Epithelial cell of esophagus (primary cell): ENCODE results near the gene ZBTB9.

Experiments
- DNase-seq: peaks from one replicate; pipeline ENCODE4 v3.0.0; 2010; ENCODE audit warnings: low read depth
- H3K4me3 ChIP-seq: 2 replicates; pipeline ENCODE4 v1.5.1; 2011; ENCODE audit warnings: mild to moderate bottlenecking, low read length, control low read depth
- TF ChIP-seq, protein P1 (sequence below): IDR thresholded peaks from 2 replicates; pipeline ENCODE4 v1.5.1; 2011; ENCODE audit warnings: low read depth, mild to moderate bottlenecking, low read length, control low read depth, inconsistent platforms; ENCODE audit not compliant: insufficient read depth; ENCODE audit errors: missing control alignments

Gene ZBTB9

DNA sequence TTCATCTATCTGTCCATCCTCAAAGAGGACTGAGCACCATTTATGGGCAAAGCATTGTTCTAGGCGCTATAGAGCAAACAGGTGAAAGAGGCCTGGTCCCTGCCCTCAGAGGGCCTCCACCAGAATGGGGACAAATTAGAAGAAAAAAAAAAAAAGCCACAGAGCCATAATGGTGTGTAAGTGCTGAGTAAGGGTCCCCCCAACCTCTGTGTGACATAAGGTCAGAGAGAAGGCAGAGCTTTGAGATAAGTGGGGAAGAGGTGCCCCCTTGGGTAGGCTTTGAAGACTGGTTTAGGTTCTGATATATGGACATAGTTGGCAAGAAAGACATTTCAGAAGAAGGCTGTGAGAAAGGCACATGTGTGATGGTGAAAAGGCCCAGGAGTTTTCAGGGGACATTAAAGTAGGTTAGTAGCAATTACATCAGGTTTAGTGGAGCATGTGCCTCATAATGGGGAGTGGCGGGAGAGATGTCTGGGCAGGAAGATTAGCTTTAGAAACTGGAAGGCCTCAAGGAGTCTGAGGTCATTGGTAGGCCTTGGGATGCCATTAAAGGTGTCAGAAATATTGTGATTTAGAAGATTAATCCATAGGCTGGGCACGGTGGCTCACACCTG, 15.3 kb upstream of the ZBTB9 start:
- TF ChIP-seq, protein P1, sequence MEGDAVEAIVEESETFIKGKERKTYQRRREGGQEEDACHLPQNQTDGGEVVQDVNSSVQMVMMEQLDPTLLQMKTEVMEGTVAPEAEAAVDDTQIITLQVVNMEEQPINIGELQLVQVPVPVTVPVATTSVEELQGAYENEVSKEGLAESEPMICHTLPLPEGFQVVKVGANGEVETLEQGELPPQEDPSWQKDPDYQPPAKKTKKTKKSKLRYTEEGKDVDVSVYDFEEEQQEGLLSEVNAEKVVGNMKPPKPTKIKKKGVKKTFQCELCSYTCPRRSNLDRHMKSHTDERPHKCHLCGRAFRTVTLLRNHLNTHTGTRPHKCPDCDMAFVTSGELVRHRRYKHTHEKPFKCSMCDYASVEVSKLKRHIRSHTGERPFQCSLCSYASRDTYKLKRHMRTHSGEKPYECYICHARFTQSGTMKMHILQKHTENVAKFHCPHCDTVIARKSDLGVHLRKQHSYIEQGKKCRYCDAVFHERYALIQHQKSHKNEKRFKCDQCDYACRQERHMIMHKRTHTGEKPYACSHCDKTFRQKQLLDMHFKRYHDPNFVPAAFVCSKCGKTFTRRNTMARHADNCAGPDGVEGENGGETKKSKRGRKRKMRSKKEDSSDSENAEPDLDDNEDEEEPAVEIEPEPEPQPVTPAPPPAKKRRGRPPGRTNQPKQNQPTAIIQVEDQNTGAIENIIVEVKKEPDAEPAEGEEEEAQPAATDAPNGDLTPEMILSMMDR: no peak
- H3K4me3 ChIP-seq: no peak overlapping the region
- DNase-seq: peak; percentile 29

DNA sequence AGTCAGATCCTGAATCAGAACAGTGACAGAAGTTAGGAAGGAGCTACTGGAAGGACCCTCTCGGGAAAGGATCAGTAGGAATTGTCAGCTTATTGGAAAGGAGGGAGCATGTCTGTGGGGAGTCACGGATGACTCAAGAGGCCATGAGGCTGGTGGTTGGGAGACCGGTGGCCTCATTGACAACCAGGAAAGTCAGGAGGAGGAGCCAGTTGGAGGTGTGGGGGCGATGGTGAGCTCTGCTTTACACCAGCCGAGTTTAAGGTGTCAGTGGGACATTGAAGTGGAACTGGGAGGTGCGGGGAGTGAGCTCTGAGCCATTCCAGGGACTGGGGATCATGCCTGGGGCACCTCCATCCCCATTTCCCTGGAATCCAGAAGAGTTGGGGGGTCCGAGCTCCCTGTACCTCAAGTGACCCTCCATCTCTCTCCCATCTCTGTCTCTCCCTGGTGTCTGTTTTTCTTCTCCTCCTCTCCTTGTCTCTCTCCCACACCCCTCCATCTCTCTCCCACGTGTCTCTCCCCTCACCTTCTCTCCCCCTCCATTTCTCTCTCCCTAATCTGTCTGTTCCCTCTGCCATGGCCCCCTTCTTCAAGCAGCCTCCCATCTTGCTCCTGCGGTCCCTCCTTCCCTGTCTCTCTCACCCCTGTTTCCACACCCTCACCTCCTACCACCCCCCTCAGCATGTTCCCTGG, 14.3 kb upstream of the ZBTB9 start:
- no peak for DNase-seq
- no peak overlapping the region for H3K4me3 ChIP-seq
- TF ChIP-seq, protein P1: no peak

DNA sequence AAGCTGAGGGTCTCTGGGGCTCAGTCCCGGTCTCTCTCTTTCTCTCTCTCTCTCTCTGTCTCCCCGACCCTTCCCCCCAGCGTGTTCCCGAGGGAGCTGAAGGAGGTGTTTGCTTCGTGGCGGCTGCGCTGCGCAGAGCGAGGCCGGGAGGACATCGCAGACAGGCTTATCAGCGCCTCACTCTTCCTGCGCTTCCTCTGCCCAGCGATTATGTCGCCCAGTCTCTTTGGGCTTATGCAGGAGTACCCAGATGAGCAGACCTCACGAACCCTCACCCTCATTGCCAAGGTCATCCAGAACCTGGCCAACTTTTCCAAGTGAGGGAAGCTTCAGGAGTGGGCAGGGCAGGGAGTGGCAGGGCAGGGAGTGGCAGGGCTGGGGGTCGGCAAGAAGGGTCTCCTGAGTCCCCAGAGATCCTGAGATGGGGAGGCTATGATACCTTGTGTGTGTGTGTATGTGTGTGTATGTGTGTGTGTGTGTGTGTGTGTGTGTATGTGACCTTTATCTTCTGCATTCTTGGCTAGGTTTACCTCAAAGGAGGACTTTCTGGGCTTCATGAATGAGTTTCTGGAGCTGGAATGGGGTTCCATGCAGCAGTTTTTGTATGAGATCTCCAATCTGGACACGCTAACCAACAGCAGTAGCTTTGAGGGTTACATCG, 13.6 kb upstream of the ZBTB9 start:
- DNase-seq: no peak
- TF ChIP-seq, protein P1: no peak
- no peak overlapping the region for H3K4me3 ChIP-seq

DNA sequence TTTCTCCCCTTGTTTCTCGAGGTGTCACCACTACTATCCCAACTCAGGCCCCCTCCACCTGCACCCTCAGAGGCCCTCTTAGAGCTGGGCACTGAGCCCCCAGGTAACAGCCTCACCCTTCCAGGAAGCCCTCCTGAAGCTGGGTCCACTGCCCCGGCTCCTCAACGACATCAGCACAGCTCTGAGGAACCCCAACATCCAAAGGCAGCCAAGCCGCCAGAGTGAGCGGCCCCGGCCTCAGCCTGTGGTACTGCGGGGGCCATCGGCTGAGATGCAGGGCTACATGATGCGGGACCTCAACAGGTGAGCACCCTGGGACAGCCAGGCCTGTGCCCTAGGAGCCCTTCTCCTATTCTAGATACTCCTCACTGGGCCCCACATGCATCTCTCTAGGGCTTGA, 12.9 kb upstream of the ZBTB9 start:
- H3K4me3 ChIP-seq: no peak overlapping the region
- DNase-seq: no peak
- TF ChIP-seq, protein P1: no peak

DNA sequence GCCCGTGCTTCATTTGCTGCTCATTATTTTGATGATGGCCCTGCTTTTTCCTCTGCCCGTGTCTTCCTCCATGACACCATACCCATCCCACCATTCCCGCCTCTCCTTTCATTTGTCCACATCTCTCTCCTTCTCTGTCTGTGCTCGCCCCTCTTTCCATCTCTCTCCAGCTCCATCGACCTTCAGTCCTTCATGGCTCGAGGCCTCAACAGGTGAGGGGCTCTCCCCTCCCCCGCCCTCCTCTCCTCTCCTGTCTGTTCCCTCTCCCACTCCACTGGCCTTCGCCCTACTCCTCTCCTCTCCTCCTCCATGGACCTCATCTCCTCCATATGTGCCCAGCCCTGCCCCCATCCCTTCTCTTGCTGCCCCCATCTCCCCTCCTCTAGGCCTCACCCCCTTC, 12.1 kb upstream of the ZBTB9 start:
- no peak overlapping the region for H3K4me3 ChIP-seq
- no peak for DNase-seq
- TF ChIP-seq, protein P1: no peak

DNA sequence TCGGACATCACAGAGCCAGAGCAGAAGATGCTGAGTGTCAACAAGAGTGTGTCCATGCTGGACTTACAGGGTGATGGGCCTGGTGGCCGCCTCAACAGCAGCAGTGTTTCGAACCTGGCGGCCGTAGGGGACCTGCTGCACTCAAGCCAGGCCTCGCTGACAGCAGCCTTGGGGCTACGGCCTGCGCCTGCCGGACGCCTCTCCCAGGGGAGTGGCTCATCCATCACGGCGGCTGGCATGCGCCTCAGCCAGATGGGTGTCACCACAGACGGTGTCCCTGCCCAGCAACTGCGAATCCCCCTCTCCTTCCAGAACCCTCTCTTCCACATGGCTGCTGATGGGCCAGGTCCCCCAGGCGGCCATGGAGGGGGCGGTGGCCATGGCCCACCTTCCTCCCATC, 11.4 kb upstream of the ZBTB9 start:
- H3K4me3 ChIP-seq: no peak overlapping the region
- TF ChIP-seq, protein P1: no peak
- DNase-seq: no peak
